Glutamatergic neuron (in vitro differentiated cells): ENCODE data around the gene TLR2. TPM values are rescaled to one million over a fixed set of nuclear protein-coding genes. Genes with fewer than 3 reads are reported as not detected.

Source experiments
- DNase-seq: peaks from one replicate; pipeline ENCODE4 v3.0.0; 2022
- H3K27ac Mint-ChIP-seq: one replicate; pipeline ENCODE4 v1.8.0; 2020; ENCODE audit warnings: mild to moderate bottlenecking, mixed read lengths, inconsistent platforms; ENCODE audit not compliant: unreplicated experiment
- H3K27me3 Mint-ChIP-seq: one replicate; pipeline ENCODE4 v1.8.0; 2020; ENCODE audit warnings: mild to moderate bottlenecking, moderate library complexity, mixed read lengths, inconsistent platforms; ENCODE audit not compliant: unreplicated experiment
- H3K36me3 Mint-ChIP-seq: one replicate; pipeline ENCODE4 v1.8.0; 2020; ENCODE audit warnings: mild to moderate bottlenecking, mixed read lengths, inconsistent platforms; ENCODE audit not compliant: unreplicated experiment
- H3K4me1 Mint-ChIP-seq: one replicate; pipeline ENCODE4 v1.8.0; 2020; ENCODE audit warnings: mild to moderate bottlenecking, low read depth, mixed read lengths, inconsistent platforms; ENCODE audit not compliant: unreplicated experiment
- H3K4me3 Mint-ChIP-seq: one replicate; pipeline ENCODE4 v1.8.0; 2020; ENCODE audit warnings: mild to moderate bottlenecking, mixed read lengths, inconsistent platforms; ENCODE audit not compliant: unreplicated experiment
- H3K9me3 Mint-ChIP-seq: one replicate; pipeline ENCODE4 v1.8.0; 2020; ENCODE audit warnings: mild to moderate bottlenecking, moderate library complexity, mixed read lengths, inconsistent platforms; ENCODE audit not compliant: unreplicated experiment
- CTCF ChIP-seq: fragments of 200-600 bp; sonication (generic); IDR thresholded peaks from one replicate; pipeline ENCODE4 v1.5.0; 2021; ENCODE audit not compliant: partially characterized antibody, unreplicated experiment
- total RNA-seq: library from RNA; stranded (reverse); fragmentation: NEBNext Ultra II Directional; extraction: Animal tissue kit (Norgen Biotek cat#: 25700); gene quantifications from one replicate; pipeline ENCODE4 v1.2.1, GENCODE V29; 2021; ENCODE audit not compliant: unreplicated experiment

Gene TLR2
- total RNA-seq, 1 donor from 2014 or later: not detected

- Mint-ChIP-seq H3K36me3 (no peaks in the 10 kb centered on the region), H3K27me3 (no peaks in the 10 kb centered on the region), H3K27ac (no peak overlapping the region), H3K4me1 (no peaks in the 10 kb centered on the region), H3K4me3 (no peak overlapping the region), H3K9me3 (peaks cover 3% of the 10 kb centered on the region)
- no peak for DNase-seq
- no peak for TF ChIP-seq CTCF
Observed at GRCh38 chr4:153735906-153736461, 51.9 kb downstream of the TLR2 start.

DNA sequence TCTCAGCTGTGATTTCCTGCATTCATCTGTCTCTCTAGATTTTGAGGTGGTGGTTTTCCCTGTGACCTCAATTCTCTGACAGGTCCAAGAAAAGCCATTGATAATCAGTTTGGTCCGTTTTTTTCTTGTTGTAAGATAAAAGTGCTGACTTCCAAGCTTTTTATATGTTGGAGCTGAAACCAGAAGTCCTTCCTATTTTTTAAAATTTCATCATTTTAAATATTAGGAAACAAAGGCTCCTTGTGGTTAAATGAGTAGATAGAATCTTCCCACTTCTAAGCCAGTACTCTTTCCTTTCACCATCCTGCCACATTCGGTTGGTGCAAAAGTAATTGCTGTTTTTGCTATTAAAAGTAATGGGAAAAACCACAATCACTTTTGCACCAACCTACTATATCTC lies 57.5 kb downstream of the TLR2 start:
- no peak overlapping the region for H3K27ac Mint-ChIP-seq
- peaks cover 4% of the 10 kb centered on the region for H3K36me3 Mint-ChIP-seq
- H3K9me3 Mint-ChIP-seq: peaks cover 4% of the 10 kb centered on the region
- no peaks in the 10 kb centered on the region for H3K27me3 Mint-ChIP-seq
- H3K4me3 Mint-ChIP-seq: no peak overlapping the region
- TF ChIP-seq CTCF: no peak
- no peaks in the 10 kb centered on the region for H3K4me1 Mint-ChIP-seq
- no peak for DNase-seq

DNA sequence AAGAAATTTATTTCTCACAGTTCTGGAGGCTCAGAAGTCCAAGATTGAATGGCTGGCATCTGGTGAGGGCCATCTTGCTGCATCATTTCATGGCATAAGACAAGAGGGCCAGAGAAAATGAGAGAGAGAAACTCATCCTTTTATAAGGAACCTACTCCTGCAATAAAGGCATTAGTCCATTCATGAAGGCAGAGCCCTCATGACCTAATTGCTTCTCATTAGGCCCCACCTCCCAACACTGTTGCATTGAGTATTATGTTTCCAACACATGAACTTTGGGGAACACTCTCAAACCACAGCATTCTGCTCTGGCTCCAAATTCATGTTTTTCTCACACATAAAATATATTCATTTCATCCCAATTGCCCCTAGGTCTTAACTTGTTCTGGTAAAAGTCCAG lies 61.6 kb downstream of the TLR2 start:
- peaks cover 4% of the 10 kb centered on the region for H3K36me3 Mint-ChIP-seq
- TF ChIP-seq CTCF: no peak

DNA sequence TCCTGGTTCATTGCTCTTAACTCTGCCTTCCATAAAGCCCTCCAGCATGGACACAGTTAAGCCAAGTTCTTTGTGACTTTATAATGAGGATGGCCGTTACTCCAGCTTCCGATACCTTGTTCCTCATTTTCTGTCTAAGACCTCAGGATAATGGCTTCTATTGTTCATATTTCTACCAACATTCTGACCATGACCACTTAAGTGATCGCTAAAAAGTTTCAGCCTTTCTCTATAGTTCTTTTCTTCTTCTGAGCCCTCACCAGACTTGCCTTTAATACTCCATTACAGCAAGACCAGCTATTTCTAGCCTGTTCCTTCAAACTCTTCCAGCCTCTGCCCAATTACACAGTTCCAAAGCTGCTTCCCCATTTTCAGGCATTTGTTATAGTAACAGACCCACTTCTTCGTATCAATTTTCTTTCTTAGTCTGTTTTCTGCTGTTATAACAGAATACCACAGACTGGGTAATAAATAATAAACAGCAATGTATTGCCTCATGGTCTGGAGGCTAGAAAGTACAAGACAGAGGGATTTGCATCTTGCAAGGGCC lies 63.4 kb downstream of the TLR2 start:
- TF ChIP-seq CTCF: no peak
- H3K9me3 Mint-ChIP-seq: peaks cover 3% of the 10 kb centered on the region
- no peak overlapping the region for H3K27ac Mint-ChIP-seq
- no peaks in the 10 kb centered on the region for H3K4me1 Mint-ChIP-seq
- no peaks in the 10 kb centered on the region for H3K27me3 Mint-ChIP-seq
- H3K36me3 Mint-ChIP-seq: no peaks in the 10 kb centered on the region
- H3K4me3 Mint-ChIP-seq: no peak overlapping the region
- no peak for DNase-seq

More for the DNA sequence above, 61.6 kb downstream of the TLR2 start:
- Mint-ChIP-seq H3K4me3 (no peak overlapping the region), H3K4me1 (no peaks in the 10 kb centered on the region), H3K27ac (no peak overlapping the region), H3K9me3 (peaks cover 3% of the 10 kb centered on the region), H3K27me3 (no peaks in the 10 kb centered on the region)
- DNase-seq: no peak

DNA sequence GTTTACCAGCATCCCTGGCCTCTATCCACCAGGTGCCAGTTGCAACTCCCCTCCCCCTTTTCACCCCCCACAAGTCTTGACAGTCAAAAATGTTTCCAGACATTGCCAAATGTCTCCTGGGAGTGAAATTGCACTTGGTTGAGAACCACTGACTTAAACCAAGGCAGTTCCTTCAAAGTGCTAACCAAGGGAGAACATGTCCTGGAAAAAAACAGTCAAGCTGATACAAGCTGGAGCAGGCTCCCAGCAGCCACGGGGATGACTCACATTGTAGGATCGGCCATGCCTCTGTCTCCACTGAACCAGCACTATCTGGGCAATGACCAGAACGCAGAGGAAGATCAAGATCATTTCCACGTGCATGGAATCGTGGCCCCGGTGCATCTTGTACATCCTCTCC lies 64.3 kb downstream of the TLR2 start:
- DNase-seq: no peak
- H3K9me3 Mint-ChIP-seq: peaks cover 3% of the 10 kb centered on the region

More for the DNA sequence above, 64.3 kb downstream of the TLR2 start:
- TF ChIP-seq CTCF: no peak
- no peak overlapping the region for H3K4me3 Mint-ChIP-seq
- H3K36me3 Mint-ChIP-seq: no peaks in the 10 kb centered on the region
- H3K27me3 Mint-ChIP-seq: no peaks in the 10 kb centered on the region
- no peak overlapping the region for H3K27ac Mint-ChIP-seq
- H3K4me1 Mint-ChIP-seq: no peaks in the 10 kb centered on the region
